ENCODE measurements around the gene FAM167B. TPM values are rescaled to one million over a fixed set of nuclear protein-coding genes. Genes with fewer than 3 reads are reported as not detected.
A peak's percentile ranks its signal among the peaks of the same experiment; 100 is the strongest.
"Not testable (repeated sequence)": the region's sequence is repeated elsewhere in the genome, so short reads cannot be mapped to it uniquely, and the experiment has no call there.

FAM167B gene
- total and polyA plus RNA-seq, 7 donors = 0.71 to 9.0 (median 3.0) TPM; not detected in 1

GRCh38 chr1:32286763-32287162, 39.7 kb downstream of the FAM167B start:
- Histone ChIP-seq H3K4me3 (no peak overlapping the region), H3K36me3 (no peaks in the 10 kb centered on the region), H3K4me1 (peaks cover 0 to 3% (median 0%) of the 10 kb centered on the region in 4 donors), H3K9me3 (no peaks in the 10 kb centered on the region), H3K27me3 (no peaks in the 10 kb centered on the region), H3K27ac (no peak overlapping the region)
- no peak for TF ChIP-seq CTCF (IDR thresholded peaks at IDR 0.05)
- TF ChIP-seq POLR2AphosphoS5 (IDR thresholded peaks at IDR 0.05) = no peak
- no peak for TF ChIP-seq EP300 (IDR thresholded peaks at IDR 0.05)
- TF ChIP-seq POLR2A (IDR thresholded peaks at IDR 0.05) = no peak
- no peak for DNase-seq
- 91% methylated on average over 4 of the region's 4 CpGs for WGBS, 2 donors
- intact Hi-C loops (cut with DNase I) = no loop called here

GRCh38 chr1:32289256-32289655, 42.2 kb downstream of the FAM167B start:
- TF ChIP-seq CTCF (IDR thresholded peaks at IDR 0.05) (no peak), EP300 (IDR thresholded peaks at IDR 0.05) (no peak), POLR2AphosphoS5 (IDR thresholded peaks at IDR 0.05) (no peak), POLR2A (IDR thresholded peaks at IDR 0.05) (no peak)
- Histone ChIP-seq H3K4me1 (peaks cover 0 to 13% (median 9%) of the 10 kb centered on the region in 4 donors), H3K36me3 (no peaks in the 10 kb centered on the region), H3K4me3 (no peak overlapping the region), H3K9me3 (no peaks in the 10 kb centered on the region), H3K27ac (no peak overlapping the region), H3K27me3 (no peaks in the 10 kb centered on the region)
- intact Hi-C loops (cut with DNase I) = no loop called here
- WGBS, 2 donors = 75 to 92% methylated on average over 7 of the region's 7 CpGs
- no peak for DNase-seq

- intact Hi-C loops (cut with DNase I) = loop anchor here (5.0 kb wide), 1 partner anchor 114 kb away; the partner anchor contains the start of gene TXLNA
These were observed 44.2 kb downstream of the FAM167B start for GRCh38 chr1:32291145-32291707.

GRCh38 chr1:32291708-32292538, 44.9 kb downstream of the FAM167B start, which contains the start of gene HDAC1:
HDAC1 (plus strand) TSS chr1:32292083; CDS start chr1:32292170, 87 bp downstream.
- 0 to 1% methylated on average over 67 of the region's 67 CpGs for WGBS, 2 donors
- peak within 1 kb of the TSS; percentile 79 to 88 (median 85) for H3K27ac ChIP-seq
- intact Hi-C loops (cut with DNase I) = loop anchor here (1.0 to 5.0 kb wide), 2 partner anchors 51 to 115 kb away; partner anchors contain the start of gene TXLNA
- no peaks in the 10 kb centered on the region for H3K27me3 ChIP-seq
- H3K9me3 ChIP-seq = no peaks in the 10 kb centered on the region
- peak within 1 kb of the TSS; percentile 69 to 92 (median 86) for H3K4me3 ChIP-seq
- DNase-seq = peak; percentile 98
- H3K4me1 ChIP-seq = peaks cover 0 to 13% (median 9%) of the 10 kb centered on the region in 4 donors
- TF ChIP-seq POLR2AphosphoS5 (IDR thresholded peaks at IDR 0.05) = peak; percentile 49 to 83 (median 79)
- TF ChIP-seq POLR2A (IDR thresholded peaks at IDR 0.05) = peak; percentile 20 to 37
- TF ChIP-seq CTCF (IDR thresholded peaks at IDR 0.05) = no peak
- TF ChIP-seq EP300 (IDR thresholded peaks at IDR 0.05) = peak in 1 of 4 donors; percentile 7
- H3K36me3 ChIP-seq = no peaks in the 10 kb centered on the region

More at GRCh38 chr1:32291145-32291707, 44.2 kb downstream of the FAM167B start:
- Histone ChIP-seq H3K36me3 (no peaks in the 10 kb centered on the region), H3K4me1 (peaks cover 0 to 13% (median 9%) of the 10 kb centered on the region in 4 donors), H3K27ac (peak overlapping the region; percentile 79 to 88 (median 85)), H3K4me3 (peak overlapping the region; percentile 69 to 92 (median 86)), H3K9me3 (no peaks in the 10 kb centered on the region), H3K27me3 (no peaks in the 10 kb centered on the region)
- no peak for DNase-seq
- TF ChIP-seq CTCF (IDR thresholded peaks at IDR 0.05) (no peak), POLR2AphosphoS5 (IDR thresholded peaks at IDR 0.05) (no peak), EP300 (IDR thresholded peaks at IDR 0.05) (no peak), POLR2A (IDR thresholded peaks at IDR 0.05) (no peak)
- 22 to 44% methylated on average over 10 of the region's 10 CpGs for WGBS, 2 donors

GRCh38 chr1:32298211-32298610, 51.2 kb downstream of the FAM167B start:
- H3K27me3 ChIP-seq; H3K4me1 ChIP-seq; H3K4me3 ChIP-seq; intact Hi-C loops (cut with DNase I); DNase-seq; H3K27ac ChIP-seq; H3K9me3 ChIP-seq: not testable (repeated sequence)
- H3K36me3 ChIP-seq = peaks cover 0 to 11% (median 8%) of the 10 kb centered on the region in 4 donors
- 96 to 97% methylated on average over 16 of the region's 16 CpGs for WGBS, 2 donors
